ENCODE data around the gene ZYG11B.

- no peak for TF ChIP-seq CTCF (optimal IDR thresholded peaks at IDR 0.05 in 1 of 3, IDR thresholded peaks at IDR 0.05 in 1 of 3, conservative IDR thresholded peaks at IDR 0.05 in 1 of 3; ENCODE audit: extremely low read depth in 1 of 3, insufficient read depth in 2 of 3, low read length in 3 of 3)
- TF ChIP-seq EZH2 (IDR thresholded peaks at IDR 0.05; ENCODE audit: low read length): no peak
Measured at GRCh38 chr1:52733368-52733767, 7.1 kb downstream of the ZYG11B start.

Data from keratinocyte (primary cell).